ENCODE data around the gene GNG14. TPM values are rescaled to one million over a fixed set of nuclear protein-coding genes. Genes with fewer than 3 reads are reported as not detected.

GNG14 gene
- total and polyA plus RNA-seq, 12 donors: not detected

DNA sequence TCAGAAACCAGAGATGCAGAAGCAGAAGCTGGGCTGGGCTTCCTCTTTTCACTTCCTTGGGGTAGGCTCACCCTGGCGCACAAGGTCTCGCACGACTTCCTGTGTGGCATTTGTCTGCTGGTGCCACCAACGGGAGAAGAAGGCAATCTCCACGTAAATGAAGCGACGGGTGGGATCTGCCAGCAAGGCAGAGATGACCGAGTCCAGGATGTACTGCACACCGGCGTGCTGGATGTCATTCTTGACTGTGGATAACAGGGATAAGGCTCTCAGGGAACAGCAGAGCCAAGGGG is 22.6 kb upstream of the GNG14 start:
- intact Hi-C loops (cut with DNase I): loop anchor here in 2 of 10 donors (5.0 kb wide), 1 partner anchor 103 kb away; no protein-coding TSS in a partner anchor
- 87 to 89% methylated on average over 10 of the region's 10 CpGs for WGBS, 2 donors
- H3K27ac ChIP-seq: peak overlapping the region in 1 of 10 donors; percentile 91
- DNase-seq (peak in 1 of 2 donors; percentile 44), ATAC-seq (peak in 1 of 8 donors; percentile 6)
- peaks cover 0 to 56% (median 28%) of the 10 kb centered on the region in 9 donors for H3K36me3 ChIP-seq
- H3K4me1 ChIP-seq: peaks cover 13 to 44% (median 32%) of the 10 kb centered on the region in 9 donors
- TF ChIP-seq, protein P1, sequence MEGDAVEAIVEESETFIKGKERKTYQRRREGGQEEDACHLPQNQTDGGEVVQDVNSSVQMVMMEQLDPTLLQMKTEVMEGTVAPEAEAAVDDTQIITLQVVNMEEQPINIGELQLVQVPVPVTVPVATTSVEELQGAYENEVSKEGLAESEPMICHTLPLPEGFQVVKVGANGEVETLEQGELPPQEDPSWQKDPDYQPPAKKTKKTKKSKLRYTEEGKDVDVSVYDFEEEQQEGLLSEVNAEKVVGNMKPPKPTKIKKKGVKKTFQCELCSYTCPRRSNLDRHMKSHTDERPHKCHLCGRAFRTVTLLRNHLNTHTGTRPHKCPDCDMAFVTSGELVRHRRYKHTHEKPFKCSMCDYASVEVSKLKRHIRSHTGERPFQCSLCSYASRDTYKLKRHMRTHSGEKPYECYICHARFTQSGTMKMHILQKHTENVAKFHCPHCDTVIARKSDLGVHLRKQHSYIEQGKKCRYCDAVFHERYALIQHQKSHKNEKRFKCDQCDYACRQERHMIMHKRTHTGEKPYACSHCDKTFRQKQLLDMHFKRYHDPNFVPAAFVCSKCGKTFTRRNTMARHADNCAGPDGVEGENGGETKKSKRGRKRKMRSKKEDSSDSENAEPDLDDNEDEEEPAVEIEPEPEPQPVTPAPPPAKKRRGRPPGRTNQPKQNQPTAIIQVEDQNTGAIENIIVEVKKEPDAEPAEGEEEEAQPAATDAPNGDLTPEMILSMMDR (IDR thresholded peaks at IDR 0.05): no peak
- peak overlapping the region in 6 of 10 donors; percentile 76 to 97 (median 86) for H3K4me3 ChIP-seq
- no peaks in the 10 kb centered on the region for H3K9me3 ChIP-seq
- H3K27me3 ChIP-seq: no peaks in the 10 kb centered on the region

DNA sequence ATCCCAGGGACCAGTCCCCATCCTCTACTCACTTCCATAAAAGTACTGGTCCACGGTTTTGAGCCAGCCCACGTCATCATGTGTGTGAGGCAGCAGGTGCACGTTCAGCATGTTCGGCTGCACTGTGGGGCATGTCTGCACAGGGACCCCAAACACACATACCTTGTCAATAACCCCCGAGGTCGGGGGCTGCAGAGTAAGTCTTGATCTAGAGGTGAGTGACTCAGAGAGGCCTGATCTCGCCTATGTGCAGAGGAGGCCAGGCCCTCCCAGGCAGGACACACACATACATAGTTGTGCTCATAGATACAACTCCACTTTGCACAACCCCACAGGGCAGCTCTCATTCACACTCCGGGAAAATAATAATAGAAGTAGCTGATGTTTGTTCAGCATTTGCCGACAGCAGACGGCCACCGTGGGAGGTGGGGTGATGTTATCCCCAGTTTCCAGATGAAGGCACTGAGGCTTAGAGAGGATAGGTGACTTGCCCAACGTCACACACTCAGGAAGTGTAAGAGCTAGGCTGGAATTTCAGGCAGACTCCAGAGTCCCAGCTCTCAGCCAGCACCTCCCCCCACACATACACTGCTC is 22.0 kb upstream of the GNG14 start:
- DNase-seq (no peak), ATAC-seq (peak in 1 of 8 donors; percentile 0)
- Histone ChIP-seq H3K27ac (peak overlapping the region in 4 of 10 donors; percentile 4 to 91 (median 80)), H3K36me3 (peaks cover 0 to 51% (median 24%) of the 10 kb centered on the region in 9 donors), H3K27me3 (no peaks in the 10 kb centered on the region), H3K4me1 (peaks cover 17 to 49% (median 38%) of the 10 kb centered on the region in 9 donors), H3K4me3 (peak overlapping the region; percentile 65 to 99 (median 89)), H3K9me3 (no peaks in the 10 kb centered on the region)
- TF ChIP-seq, protein P1 (IDR thresholded peaks at IDR 0.05): no peak
- intact Hi-C loops (cut with DNase I): loop anchor here in 2 of 10 donors (5.0 kb wide), 1 partner anchor 103 kb away; no protein-coding TSS in a partner anchor
- 60 to 68% methylated on average over 12 of the region's 12 CpGs for WGBS, 2 donors

DNA sequence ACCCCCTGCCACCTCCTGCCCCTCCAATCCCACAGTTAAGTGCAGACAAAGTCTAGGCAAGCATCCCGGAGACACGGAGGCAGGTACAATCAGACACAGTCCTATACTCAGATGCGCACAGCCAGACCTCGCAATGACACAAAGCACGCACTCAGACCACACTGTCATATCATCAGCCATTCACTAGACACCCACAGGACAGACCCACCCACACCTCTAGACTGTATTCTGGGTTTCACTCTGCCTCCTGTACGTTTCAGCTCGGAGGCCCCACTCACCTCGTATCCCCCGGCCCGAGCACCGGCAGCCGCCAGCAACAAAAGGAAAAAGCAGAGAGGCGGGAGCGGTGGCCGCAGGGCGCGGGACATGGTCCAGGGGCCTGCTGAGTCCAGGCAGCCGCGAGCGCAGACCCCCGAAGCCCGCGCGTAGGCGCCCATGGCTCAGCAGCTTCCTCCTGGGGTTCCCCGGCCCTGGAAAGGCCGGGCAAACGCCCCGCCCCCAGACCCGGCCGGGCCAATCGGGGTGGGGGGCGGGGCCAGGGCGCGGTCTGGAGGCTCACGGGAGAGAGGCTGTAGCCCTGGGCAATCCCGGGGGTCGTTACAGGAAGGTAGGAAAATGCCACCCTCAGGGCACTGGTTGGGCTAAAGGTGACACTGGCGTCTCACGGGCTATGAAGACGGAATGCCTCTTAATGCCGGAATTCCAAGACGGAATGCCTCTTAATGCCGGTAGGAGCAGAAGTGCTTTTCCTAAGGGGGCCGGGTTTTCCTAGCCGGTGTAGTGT is 21.3 kb upstream of the GNG14 start, which contains the start of the genes MAN2B1 and WDR83:
Gene MAN2B1, minus strand, starts transcription at position 478 of the 784 bp plus-strand sequence. Its CDS starts 41 bp downstream, at position 437.
Gene WDR83, plus strand, starts transcription at position 543 of the 784 bp plus-strand sequence. CDS start 2,984 bp downstream, outside the sequence.
- TF ChIP-seq, protein P1 (IDR thresholded peaks at IDR 0.05): peak in 1 of 9 donors; percentile 4
- peaks cover 0 to 50% (median 18%) of the 10 kb centered on the region in 9 donors for H3K36me3 ChIP-seq
- DNase-seq (peak; percentile 76 to 78), ATAC-seq (peak; percentile 83 to 90 (median 88))
- H3K27ac ChIP-seq: peak within 1 kb of the TSS in 9 of 10 donors; percentile 68 to 91 (median 80)
- peak within 1 kb of the TSS; percentile 65 to 99 (median 89) for H3K4me3 ChIP-seq
- peaks cover 17 to 51% (median 41%) of the 10 kb centered on the region in 9 donors for H3K4me1 ChIP-seq
- H3K9me3 ChIP-seq: no peaks in the 10 kb centered on the region
- intact Hi-C loops (cut with DNase I): loop anchor here in 2 of 10 donors (5.0 kb wide), 1 partner anchor 104 kb away; no protein-coding TSS in a partner anchor
- WGBS, 2 donors: 1% methylated on average over 46 of the region's 46 CpGs
- H3K27me3 ChIP-seq: no peaks in the 10 kb centered on the region

DNA sequence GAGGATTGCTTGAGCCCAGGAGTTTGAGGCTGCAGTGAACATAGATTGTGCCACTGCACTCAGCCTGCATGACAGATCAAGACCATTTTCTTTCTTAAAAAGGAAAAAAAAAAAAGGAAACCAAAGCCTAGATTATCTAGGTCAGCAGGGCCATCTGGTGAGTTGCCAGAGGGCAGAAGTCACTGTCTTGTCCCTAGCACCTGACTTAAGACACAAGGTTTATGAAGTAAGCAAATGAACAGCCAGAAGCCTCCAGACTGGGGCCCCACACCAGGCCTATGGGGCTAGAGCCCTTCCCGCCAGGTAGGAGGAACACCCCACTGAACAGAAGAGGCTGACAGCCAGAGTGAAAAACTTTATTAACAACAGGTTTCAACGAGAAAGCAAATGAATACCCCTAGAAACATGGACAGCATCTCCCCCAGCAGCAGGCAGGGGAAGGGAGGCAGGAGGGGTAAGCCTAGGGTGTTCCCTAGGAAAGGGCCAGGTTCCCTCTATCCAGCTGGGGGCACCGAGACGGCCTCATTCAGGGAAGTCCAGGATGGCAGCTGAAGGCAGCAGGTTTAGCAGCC is 20.0 kb upstream of the GNG14 start:
- peak overlapping the region in 6 of 10 donors; percentile 78 to 93 (median 86) for H3K4me3 ChIP-seq
- no peak overlapping the region for H3K27ac ChIP-seq
- H3K27me3 ChIP-seq: no peaks in the 10 kb centered on the region
- DNase-seq (no peak), ATAC-seq (no peak)
- no peaks in the 10 kb centered on the region for H3K9me3 ChIP-seq
- 76 to 79% methylated on average over 4 of the region's 4 CpGs for WGBS, 2 donors
- peaks cover 17 to 55% (median 41%) of the 10 kb centered on the region in 9 donors for H3K4me1 ChIP-seq
- peaks cover 0 to 48% (median 15%) of the 10 kb centered on the region in 9 donors for H3K36me3 ChIP-seq
- TF ChIP-seq, protein P1 (IDR thresholded peaks at IDR 0.05): no peak
- intact Hi-C loops (cut with DNase I): loop anchor here in 2 of 10 donors (5.0 kb wide), 1 partner anchor 106 kb away; no protein-coding TSS in a partner anchor
